ENCODE data around the gene PHYKPL. TPM values are rescaled to one million over a fixed set of nuclear protein-coding genes. Genes with fewer than 3 reads are reported as not detected.

Gene PHYKPL
- total RNA-seq, 1 donor from 2014 or later, result 77.8 TPM

DNA sequence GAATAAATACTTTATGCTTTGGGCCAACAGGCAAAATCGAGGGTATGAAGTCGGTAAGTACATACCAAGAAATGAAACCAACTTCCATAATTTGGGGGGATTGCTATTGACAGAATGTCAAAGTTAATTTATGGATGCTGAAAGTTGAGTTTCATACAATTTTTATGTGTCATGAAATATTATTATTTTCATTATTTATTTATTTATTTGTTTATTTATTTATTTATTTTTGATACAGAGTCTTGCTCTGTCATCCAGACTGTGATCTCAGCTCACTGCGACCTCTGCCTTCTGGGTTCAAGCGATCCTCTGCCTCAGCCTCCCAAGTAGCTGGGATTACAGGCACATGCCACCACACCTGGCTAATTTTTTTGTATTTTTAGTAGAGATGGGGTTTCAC, 40.9 kb downstream of the PHYKPL start:
- Histone ChIP-seq H3K27me3 (no peaks in the 10 kb centered on the region), H3K27ac (no peak overlapping the region), H3K4me1 (no peaks in the 10 kb centered on the region), H3K4me3 (no peak overlapping the region), H3K9me3 (no peaks in the 10 kb centered on the region), H3K36me3 (no peaks in the 10 kb centered on the region)
- no peak for TF ChIP-seq POLR2AphosphoS5 (IDR thresholded peaks at IDR 0.05; ENCODE audit: insufficient read depth in 1 of 2, low read depth in 1 of 2)
- TF ChIP-seq, protein P1, sequence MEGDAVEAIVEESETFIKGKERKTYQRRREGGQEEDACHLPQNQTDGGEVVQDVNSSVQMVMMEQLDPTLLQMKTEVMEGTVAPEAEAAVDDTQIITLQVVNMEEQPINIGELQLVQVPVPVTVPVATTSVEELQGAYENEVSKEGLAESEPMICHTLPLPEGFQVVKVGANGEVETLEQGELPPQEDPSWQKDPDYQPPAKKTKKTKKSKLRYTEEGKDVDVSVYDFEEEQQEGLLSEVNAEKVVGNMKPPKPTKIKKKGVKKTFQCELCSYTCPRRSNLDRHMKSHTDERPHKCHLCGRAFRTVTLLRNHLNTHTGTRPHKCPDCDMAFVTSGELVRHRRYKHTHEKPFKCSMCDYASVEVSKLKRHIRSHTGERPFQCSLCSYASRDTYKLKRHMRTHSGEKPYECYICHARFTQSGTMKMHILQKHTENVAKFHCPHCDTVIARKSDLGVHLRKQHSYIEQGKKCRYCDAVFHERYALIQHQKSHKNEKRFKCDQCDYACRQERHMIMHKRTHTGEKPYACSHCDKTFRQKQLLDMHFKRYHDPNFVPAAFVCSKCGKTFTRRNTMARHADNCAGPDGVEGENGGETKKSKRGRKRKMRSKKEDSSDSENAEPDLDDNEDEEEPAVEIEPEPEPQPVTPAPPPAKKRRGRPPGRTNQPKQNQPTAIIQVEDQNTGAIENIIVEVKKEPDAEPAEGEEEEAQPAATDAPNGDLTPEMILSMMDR (IDR thresholded peaks at IDR 0.05), result no peak
- TF ChIP-seq POLR2A (IDR thresholded peaks at IDR 0.05), result no peak
- intact Hi-C loops (cut with DNase I), result no loop called here
- no peak for DNase-seq (ENCODE audit: extremely low spot score in 2 of 2)

DNA sequence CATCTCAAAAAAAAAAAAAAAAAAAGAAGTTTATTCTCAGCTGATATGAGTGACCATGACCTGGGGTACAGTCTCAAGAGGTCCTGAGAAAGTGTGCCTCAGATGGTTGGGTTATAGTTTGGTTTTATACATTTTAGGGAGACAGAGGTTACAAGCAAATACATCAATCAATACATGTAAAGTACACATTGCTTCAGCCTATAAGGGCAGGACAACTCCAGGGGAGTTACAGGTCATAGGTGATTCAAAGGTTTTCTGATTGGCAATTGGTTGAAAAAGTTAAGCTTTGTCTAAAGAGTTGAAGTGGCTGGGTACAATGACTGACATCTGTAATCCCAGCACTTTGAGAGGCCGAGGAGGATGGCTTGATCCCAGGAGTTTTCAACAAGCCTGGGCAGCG, 43.2 kb downstream of the PHYKPL start:
- Histone ChIP-seq H3K9me3 (no peaks in the 10 kb centered on the region), H3K4me1 (no peaks in the 10 kb centered on the region), H3K4me3 (no peak overlapping the region), H3K36me3 (no peaks in the 10 kb centered on the region), H3K27me3 (no peaks in the 10 kb centered on the region), H3K27ac (no peak overlapping the region)
- intact Hi-C loops (cut with DNase I), result no loop called here
- DNase-seq (ENCODE audit: extremely low spot score in 2 of 2), result no peak
- TF ChIP-seq, protein P1 (IDR thresholded peaks at IDR 0.05), result no peak
- TF ChIP-seq POLR2AphosphoS5 (IDR thresholded peaks at IDR 0.05; ENCODE audit: insufficient read depth in 1 of 2, low read depth in 1 of 2), result no peak
- no peak for TF ChIP-seq POLR2A (IDR thresholded peaks at IDR 0.05)

DNA sequence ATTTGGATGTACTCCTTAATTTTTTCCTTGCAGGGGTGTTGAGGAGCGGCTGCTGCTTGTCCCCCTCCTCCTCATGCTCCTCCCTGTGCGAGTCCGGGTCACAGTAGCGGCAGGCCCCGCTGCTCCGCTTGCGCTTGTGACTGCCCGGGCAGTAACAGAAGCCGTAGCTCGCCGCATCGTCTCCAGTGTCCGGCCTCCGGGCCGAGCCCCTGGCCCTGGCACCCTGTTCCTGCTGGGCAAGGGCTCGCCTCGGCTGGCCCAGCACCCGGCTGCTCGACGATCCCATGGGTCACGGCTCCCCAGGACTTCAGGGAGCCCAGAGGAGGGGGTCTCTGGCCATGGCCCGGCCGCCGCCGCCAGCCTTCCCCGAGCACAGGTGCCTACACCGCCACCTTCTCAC, 45.6 kb downstream of the PHYKPL start, which contains the start of gene GMCL2:
GMCL2 (minus strand) TSS at position 358 of the 400 bp plus-strand sequence; CDS start at position 286, 72 bp downstream.
- Histone ChIP-seq H3K4me1 (no peaks in the 10 kb centered on the region), H3K36me3 (no peaks in the 10 kb centered on the region), H3K9me3 (no peaks in the 10 kb centered on the region), H3K4me3 (no peak within 1 kb of the TSS), H3K27me3 (no peaks in the 10 kb centered on the region), H3K27ac (no peak within 1 kb of the TSS)
- intact Hi-C loops (cut with DNase I), result no loop called here
- no peak for TF ChIP-seq POLR2A (IDR thresholded peaks at IDR 0.05)
- no peak for TF ChIP-seq POLR2AphosphoS5 (IDR thresholded peaks at IDR 0.05; ENCODE audit: insufficient read depth in 1 of 2, low read depth in 1 of 2)
- TF ChIP-seq, protein P1 (IDR thresholded peaks at IDR 0.05), result no peak
- DNase-seq (ENCODE audit: extremely low spot score in 2 of 2), result no peak

- H3K27me3 ChIP-seq, result no peaks in the 10 kb centered on the region
- H3K4me1 ChIP-seq, result no peaks in the 10 kb centered on the region
- H3K27ac ChIP-seq, result no peak overlapping the region
- no peaks in the 10 kb centered on the region for H3K9me3 ChIP-seq
- TF ChIP-seq, protein P1 (IDR thresholded peaks at IDR 0.05), result no peak
- TF ChIP-seq POLR2AphosphoS5 (IDR thresholded peaks at IDR 0.05; ENCODE audit: insufficient read depth in 1 of 2, low read depth in 1 of 2), result no peak
- no peak for TF ChIP-seq POLR2A (IDR thresholded peaks at IDR 0.05)
- H3K36me3 ChIP-seq, result no peaks in the 10 kb centered on the region
- intact Hi-C loops (cut with DNase I), result no loop called here
- no peak for DNase-seq (ENCODE audit: extremely low spot score in 2 of 2)
- H3K4me3 ChIP-seq, result no peak overlapping the region
These were observed 46.2 kb downstream of the PHYKPL start for GRCh38 chr5:178186427-178186826.

- Histone ChIP-seq H3K36me3 (no peaks in the 10 kb centered on the region), H3K4me1 (no peaks in the 10 kb centered on the region), H3K9me3 (peaks cover 3% of the 10 kb centered on the region), H3K4me3 (no peak overlapping the region), H3K27me3 (no peaks in the 10 kb centered on the region), H3K27ac (no peak overlapping the region)
- TF ChIP-seq POLR2AphosphoS5 (IDR thresholded peaks at IDR 0.05; ENCODE audit: insufficient read depth in 1 of 2, low read depth in 1 of 2), result no peak
- no peak for TF ChIP-seq POLR2A (IDR thresholded peaks at IDR 0.05)
- TF ChIP-seq, protein P1 (IDR thresholded peaks at IDR 0.05), result no peak
- intact Hi-C loops (cut with DNase I), result no loop called here
- no peak for DNase-seq (ENCODE audit: extremely low spot score in 2 of 2)
These were observed 50.3 kb downstream of the PHYKPL start for GRCh38 chr5:178182158-178182876.
